ENCODE results near the gene RYR1. TPM values are rescaled to one million over a fixed set of nuclear protein-coding genes. Genes with fewer than 3 reads are reported as not detected.
A peak's percentile ranks its signal among the peaks of the same experiment; 100 is the strongest.

RYR1 gene
- total RNA-seq, 1 donor from 2014 or later = 7.4 TPM

DNA sequence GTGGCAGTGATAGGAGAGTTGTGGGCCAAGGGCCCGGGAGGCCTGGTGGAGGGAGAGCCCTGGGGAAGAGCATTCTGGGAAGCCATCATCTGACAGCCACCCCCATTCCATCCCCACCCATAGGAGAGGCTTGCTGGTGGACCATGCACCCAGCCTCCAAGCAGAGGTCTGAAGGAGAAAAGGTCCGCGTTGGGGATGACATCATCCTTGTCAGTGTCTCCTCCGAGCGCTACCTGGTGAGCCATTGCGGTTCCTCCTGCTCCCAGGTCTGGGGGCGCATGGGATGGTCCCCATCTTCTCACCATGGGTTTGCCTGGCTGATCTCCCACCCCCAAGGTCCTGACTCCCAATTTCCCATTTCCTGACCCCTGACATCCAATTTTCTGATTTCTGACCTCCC, 10.5 kb downstream of the RYR1 start:
- DNase-seq (ENCODE audit: low read depth) (no peak), FAIRE-seq (no peak)
- H3K4me3 ChIP-seq (ENCODE audit: low read depth, low read length) = no peak overlapping the region
- H3K27me3 ChIP-seq (ENCODE audit: control insufficient read depth, insufficient read depth, low read length) = no peaks in the 10 kb centered on the region
- TF ChIP-seq, protein P1, sequence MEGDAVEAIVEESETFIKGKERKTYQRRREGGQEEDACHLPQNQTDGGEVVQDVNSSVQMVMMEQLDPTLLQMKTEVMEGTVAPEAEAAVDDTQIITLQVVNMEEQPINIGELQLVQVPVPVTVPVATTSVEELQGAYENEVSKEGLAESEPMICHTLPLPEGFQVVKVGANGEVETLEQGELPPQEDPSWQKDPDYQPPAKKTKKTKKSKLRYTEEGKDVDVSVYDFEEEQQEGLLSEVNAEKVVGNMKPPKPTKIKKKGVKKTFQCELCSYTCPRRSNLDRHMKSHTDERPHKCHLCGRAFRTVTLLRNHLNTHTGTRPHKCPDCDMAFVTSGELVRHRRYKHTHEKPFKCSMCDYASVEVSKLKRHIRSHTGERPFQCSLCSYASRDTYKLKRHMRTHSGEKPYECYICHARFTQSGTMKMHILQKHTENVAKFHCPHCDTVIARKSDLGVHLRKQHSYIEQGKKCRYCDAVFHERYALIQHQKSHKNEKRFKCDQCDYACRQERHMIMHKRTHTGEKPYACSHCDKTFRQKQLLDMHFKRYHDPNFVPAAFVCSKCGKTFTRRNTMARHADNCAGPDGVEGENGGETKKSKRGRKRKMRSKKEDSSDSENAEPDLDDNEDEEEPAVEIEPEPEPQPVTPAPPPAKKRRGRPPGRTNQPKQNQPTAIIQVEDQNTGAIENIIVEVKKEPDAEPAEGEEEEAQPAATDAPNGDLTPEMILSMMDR (IDR thresholded peaks at IDR 0.05; ENCODE audit: insufficient read depth, low read length, severe bottlenecking) = no peak
- no peaks in the 10 kb centered on the region for H3K36me3 ChIP-seq (ENCODE audit: control insufficient read depth, insufficient read depth, low read length)

DNA sequence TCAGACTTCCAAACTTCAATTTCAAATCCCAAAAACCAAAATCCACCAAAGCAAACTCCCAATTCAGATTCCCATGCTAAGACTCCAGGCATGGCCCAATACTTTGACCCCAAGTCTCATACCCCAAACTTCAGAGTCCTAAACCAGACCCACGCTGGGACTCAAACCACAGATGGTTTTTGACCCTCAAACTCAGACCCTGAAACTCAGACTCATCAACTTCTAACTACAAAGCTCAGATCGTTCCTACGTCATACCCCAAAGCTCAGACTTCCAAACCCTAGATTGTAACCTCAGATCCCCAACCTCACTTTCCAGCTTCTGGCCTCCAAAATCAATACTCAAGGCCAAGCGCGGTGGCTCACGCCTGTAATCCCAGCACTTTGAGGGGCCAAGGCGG, 11.9 kb downstream of the RYR1 start:
- FAIRE-seq (no peak), DNase-seq (ENCODE audit: low read depth) (no peak)
- H3K4me3 ChIP-seq (ENCODE audit: low read depth, low read length) = no peak overlapping the region
- no peaks in the 10 kb centered on the region for H3K27me3 ChIP-seq (ENCODE audit: control insufficient read depth, insufficient read depth, low read length)
- TF ChIP-seq, protein P1 (IDR thresholded peaks at IDR 0.05; ENCODE audit: insufficient read depth, low read length, severe bottlenecking) = no peak
- no peaks in the 10 kb centered on the region for H3K36me3 ChIP-seq (ENCODE audit: control insufficient read depth, insufficient read depth, low read length)

DNA sequence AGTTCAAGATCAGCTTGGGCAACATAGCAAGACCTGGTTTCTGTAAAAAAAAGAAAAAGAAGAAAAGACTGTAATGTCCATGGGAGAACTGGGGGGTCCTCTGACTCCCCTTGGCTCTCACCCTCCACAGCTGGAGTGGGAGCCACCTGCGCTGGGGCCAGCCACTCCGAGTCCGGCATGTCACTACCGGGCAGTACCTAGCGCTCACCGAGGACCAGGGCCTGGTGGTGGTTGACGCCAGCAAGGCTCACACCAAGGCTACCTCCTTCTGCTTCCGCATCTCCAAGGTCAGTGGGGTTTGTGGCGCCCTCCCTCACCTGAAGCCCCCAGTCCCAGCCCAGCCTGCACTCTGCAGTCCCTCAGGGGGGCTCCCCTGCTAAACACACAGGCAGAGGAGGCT, 14.7 kb downstream of the RYR1 start:
- no peak for FAIRE-seq
- no peak for DNase-seq (ENCODE audit: low read depth)
- H3K27me3 ChIP-seq (ENCODE audit: control insufficient read depth, insufficient read depth, low read length) = no peaks in the 10 kb centered on the region
- TF ChIP-seq, protein P1 (IDR thresholded peaks at IDR 0.05; ENCODE audit: insufficient read depth, low read length, severe bottlenecking) = no peak
- H3K36me3 ChIP-seq (ENCODE audit: control insufficient read depth, insufficient read depth, low read length) = no peaks in the 10 kb centered on the region
- no peak overlapping the region for H3K4me3 ChIP-seq (ENCODE audit: low read depth, low read length)

DNA sequence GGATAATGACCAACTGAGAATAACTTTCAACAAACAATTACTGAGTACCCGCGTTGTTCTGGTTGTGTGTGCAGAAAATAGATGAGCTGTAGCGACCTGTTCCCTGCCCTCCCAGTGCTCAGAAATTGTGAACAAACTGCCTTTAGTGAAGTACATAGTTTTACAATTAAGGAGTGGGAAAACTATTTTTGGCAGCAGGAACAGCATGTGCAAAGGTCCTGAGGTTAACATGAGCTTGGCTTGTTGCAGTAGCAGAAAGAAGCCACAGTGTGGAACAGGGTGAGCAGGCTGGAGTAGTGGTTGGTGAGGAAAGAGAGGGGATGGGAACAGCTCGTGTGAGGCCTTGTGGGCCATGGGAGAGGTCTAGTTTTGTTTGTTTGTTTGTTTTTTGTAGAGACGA, 16.0 kb downstream of the RYR1 start:
- DNase-seq (ENCODE audit: low read depth) (no peak), FAIRE-seq (peak; percentile 13)
- H3K36me3 ChIP-seq (ENCODE audit: control insufficient read depth, insufficient read depth, low read length) = no peaks in the 10 kb centered on the region
- TF ChIP-seq, protein P1 (IDR thresholded peaks at IDR 0.05; ENCODE audit: insufficient read depth, low read length, severe bottlenecking) = no peak
- no peak overlapping the region for H3K4me3 ChIP-seq (ENCODE audit: low read depth, low read length)
- H3K27me3 ChIP-seq (ENCODE audit: control insufficient read depth, insufficient read depth, low read length) = no peaks in the 10 kb centered on the region

DNA sequence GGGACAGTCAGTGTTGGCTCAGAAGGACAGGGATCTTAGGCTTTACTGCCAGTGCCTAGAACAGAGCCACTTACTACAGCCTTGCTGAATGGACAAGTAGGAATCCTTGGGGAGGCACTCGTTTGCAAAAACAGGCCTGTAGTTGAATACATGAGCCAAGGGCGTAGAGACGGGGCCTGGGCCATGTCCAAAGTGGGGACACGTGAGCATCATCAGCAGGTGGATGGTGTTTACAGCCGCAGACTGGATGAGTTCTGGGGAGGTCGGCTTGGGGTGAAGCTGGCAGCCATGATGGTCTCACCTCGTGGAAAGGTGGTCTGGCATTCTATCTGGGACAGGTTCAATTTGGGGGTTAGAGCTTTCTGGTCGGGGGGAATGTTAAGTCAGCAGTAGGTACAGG, 17.5 kb downstream of the RYR1 start:
- Histone ChIP-seq H3K4me3 (ENCODE audit: low read depth, low read length) (no peak overlapping the region), H3K36me3 (ENCODE audit: control insufficient read depth, insufficient read depth, low read length) (no peaks in the 10 kb centered on the region), H3K27me3 (ENCODE audit: control insufficient read depth, insufficient read depth, low read length) (no peaks in the 10 kb centered on the region)
- TF ChIP-seq, protein P1 (IDR thresholded peaks at IDR 0.05; ENCODE audit: insufficient read depth, low read length, severe bottlenecking) = no peak
- no peak for DNase-seq (ENCODE audit: low read depth)
- FAIRE-seq = no peak

DNA sequence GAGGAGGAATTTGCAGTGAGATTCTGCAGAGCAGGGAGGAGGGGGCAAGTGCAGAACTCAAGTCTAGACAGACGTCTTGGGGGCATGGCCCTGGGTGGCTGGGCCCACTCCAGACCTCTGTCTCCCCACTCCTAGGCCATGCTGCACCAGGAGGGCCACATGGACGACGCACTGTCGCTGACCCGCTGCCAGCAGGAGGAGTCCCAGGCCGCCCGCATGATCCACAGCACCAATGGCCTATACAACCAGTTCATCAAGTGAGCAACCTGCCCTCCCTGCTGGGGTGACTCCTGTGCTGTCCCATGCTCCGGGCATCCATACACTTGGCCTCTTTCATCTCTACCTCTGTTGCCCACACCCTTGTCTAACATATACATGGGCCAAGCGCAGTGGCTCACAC, 18.1 kb downstream of the RYR1 start:
- Histone ChIP-seq H3K4me3 (ENCODE audit: low read depth, low read length) (no peak overlapping the region), H3K27me3 (ENCODE audit: control insufficient read depth, insufficient read depth, low read length) (no peaks in the 10 kb centered on the region), H3K36me3 (ENCODE audit: control insufficient read depth, insufficient read depth, low read length) (no peaks in the 10 kb centered on the region)
- TF ChIP-seq, protein P1 (IDR thresholded peaks at IDR 0.05; ENCODE audit: insufficient read depth, low read length, severe bottlenecking) = no peak
- DNase-seq (ENCODE audit: low read depth) (no peak), FAIRE-seq (no peak)

Measured in bronchial epithelial cell (primary cell).